ENCODE results near the gene MRS2.

GRCh38 chr6:24396824-24397223, 5.9 kb upstream of the MRS2 start:
- TF ChIP-seq, protein P1, sequence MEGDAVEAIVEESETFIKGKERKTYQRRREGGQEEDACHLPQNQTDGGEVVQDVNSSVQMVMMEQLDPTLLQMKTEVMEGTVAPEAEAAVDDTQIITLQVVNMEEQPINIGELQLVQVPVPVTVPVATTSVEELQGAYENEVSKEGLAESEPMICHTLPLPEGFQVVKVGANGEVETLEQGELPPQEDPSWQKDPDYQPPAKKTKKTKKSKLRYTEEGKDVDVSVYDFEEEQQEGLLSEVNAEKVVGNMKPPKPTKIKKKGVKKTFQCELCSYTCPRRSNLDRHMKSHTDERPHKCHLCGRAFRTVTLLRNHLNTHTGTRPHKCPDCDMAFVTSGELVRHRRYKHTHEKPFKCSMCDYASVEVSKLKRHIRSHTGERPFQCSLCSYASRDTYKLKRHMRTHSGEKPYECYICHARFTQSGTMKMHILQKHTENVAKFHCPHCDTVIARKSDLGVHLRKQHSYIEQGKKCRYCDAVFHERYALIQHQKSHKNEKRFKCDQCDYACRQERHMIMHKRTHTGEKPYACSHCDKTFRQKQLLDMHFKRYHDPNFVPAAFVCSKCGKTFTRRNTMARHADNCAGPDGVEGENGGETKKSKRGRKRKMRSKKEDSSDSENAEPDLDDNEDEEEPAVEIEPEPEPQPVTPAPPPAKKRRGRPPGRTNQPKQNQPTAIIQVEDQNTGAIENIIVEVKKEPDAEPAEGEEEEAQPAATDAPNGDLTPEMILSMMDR (IDR thresholded peaks at IDR 0.05), result no peak
- TF ChIP-seq POLR2AphosphoS5 (IDR thresholded peaks at IDR 0.05) (no peak), POLR2A (IDR thresholded peaks at IDR 0.05) (no peak), EP300 (IDR thresholded peaks at IDR 0.05) (no peak)
